Heart left ventricle (tissue), 16 donors: ENCODE measurements around the gene TMEM167A. TPM values are rescaled to one million over a fixed set of nuclear protein-coding genes. Genes with fewer than 3 reads are reported as not detected.

Experiments
- ATAC-seq, 4 donors: fragments of 200-7000 bp; cut with Tn5 transposase; one replicate each; pipeline ENCODE4 v1.9.1; 2020 to 2022; ENCODE audit warnings: moderate library complexity in 4 of 4, mild to moderate bottlenecking in 3 of 4, moderate number of reproducible peaks in 1 of 4
- DNase-seq, 5 donors: peaks; one replicate each; pipeline ENCODE4 v3.0.0-alpha.2; 2020
- H3K27ac ChIP-seq, 12 donors: fragments of 200-600 bp; sonication (generic) in 4 of 12; one replicate each; pipeline versions ENCODE4 v1.5.0 to v1.8.0; 2016 to 2022; ENCODE audit warnings: mild to moderate bottlenecking in 2 of 12
- H3K27me3 ChIP-seq, 9 donors: fragments of 200-600 bp; sonication (generic) in 2 of 9; one replicate each; pipeline versions ENCODE4 v1.5.1 to v1.8.0; 2016 to 2022; ENCODE audit warnings: mild to moderate bottlenecking in 3 of 9
- H3K36me3 ChIP-seq, 9 donors: fragments of 200-600 bp; sonication (generic) in 2 of 9; one replicate each; pipeline versions ENCODE4 v1.5.0 to v1.8.0; 2018 to 2022; ENCODE audit warnings: mild to moderate bottlenecking in 2 of 9
- H3K4me1 ChIP-seq, 12 donors: fragments of 200-600 bp; sonication (generic) in 4 of 12; one replicate each; pipeline versions ENCODE4 v1.5.0 to v1.8.0; 2016 to 2022; ENCODE audit warnings: mild to moderate bottlenecking in 3 of 12
- H3K4me3 ChIP-seq, 12 donors: fragments of 200-600 bp; sonication (generic) in 4 of 12; one replicate each; pipeline versions ENCODE4 v1.5.0 to v1.8.0; 2017 to 2022; ENCODE audit warnings: mild to moderate bottlenecking in 9 of 12, moderate library complexity in 4 of 12
- H3K9me3 ChIP-seq, 12 donors: fragments of 200-600 bp; sonication (generic) in 4 of 12; one replicate each; pipeline versions ENCODE4 v1.5.0 to v1.8.0; 2016 to 2022; ENCODE audit warnings: mild to moderate bottlenecking in 1 of 12
- CTCF ChIP-seq, 12 donors: fragments of 200-600 bp; sonication (generic) in 4 of 12; IDR thresholded peaks; one replicate each; pipeline versions ENCODE4 v1.5.0 to v1.8.0; 2018 to 2022; ENCODE audit warnings: antibody characterized with exemption in 12 of 12, mild to moderate bottlenecking in 5 of 12
- POLR2A ChIP-seq, 2 donors: fragments of 450-650 bp; IDR thresholded peaks; one replicate each; pipeline ENCODE4 v1.6.1; 2017; ENCODE audit warnings: antibody characterized with exemption in 2 of 2, mild to moderate bottlenecking in 2 of 2, moderate library complexity in 2 of 2
- WGBS, 4 donors: extraction: QIAGEN DNeasy Blood & Tissue Kit in 2 of 4; methylation state at CpG; one replicate each; pipeline versions ENCODE4 v1.1.5 to v1.1.7; 2013 to 2018; 5-methylcytosine and 5-hydroxymethylcytosine counted together
- intact Hi-C, 10 donors: fragments of 100-400 bp; cut with DNase I; formaldehyde crosslinking; loops; one replicate each; pipeline versions ENCODE4 v1.11.1 to v1.14.2; 2022
- polyA plus RNA-seq, 2 donors: library from polyadenylated mRNA; stranded (reverse); fragments of 200-250 nt; gene quantifications; one replicate each; pipeline ENCODE4 v1.2.3, GENCODE V29; 2013
- total RNA-seq, 9 donors: library from RNA; depleted of rRNA in 2 of 9; stranded (reverse); fragments of >200 nt in 2 of 9; fragmentation: NEBNext Ultra II Directional in 3 of 9; extraction: Animal tissue kit (Norgen Biotek cat#: 25700) in 3 of 9; gene quantifications; one replicate each; pipeline versions ENCODE4 v1.1.0 to v1.2.4, GENCODE V29; 2016 to 2023
- donor health status: ischemic (EF 13 %, LVEDD 7.1; RV severe dilation, severe dysfunction).
- donor health status: healthy with polysubstance abuse.
- donor health status: DM: no; HTN: yes; CAD: no.
- donor health status: DM: no; HTN: no; CAD: no.
- donor health status: ischemic (EF 25% LVEDD 6.9; RV normal size, moderate dysfunction).
- donor health status: ischemic (EF 25% LVEDD 5.7; RV mildly dilated, moderate dysfunction).
- donor health status: healthy.
- donor health status: DM: yes; HTN: yes; CAD: no.
- donor health status: ischemic (EF 35%, LVEDD 5.7; RV mildly dilated, moderate dysfunction).
- donor health status: nonischemic (EF 11% LVEDD 7.7; RV severe dilation, severe dysfunction).
- donor health status: DM: yes; HTN: yes; CAD: no.
- donor health status: PGD.
- donor health status: ischemic (EF 29% LVEDD 5.4; RV normal size, mild dysfunction).
- donor health status: nonischemic (EF 23%, LVEDD 6.1; RV moderate dilation, normal function).

Gene TMEM167A
- total and polyA plus RNA-seq, 11 donors, result 16.7 to 62.7 (median 48.4) TPM

- Histone ChIP-seq H3K36me3 (no peaks in the 10 kb centered on the region), H3K4me3 (no peak overlapping the region), H3K27me3 (no peaks in the 10 kb centered on the region), H3K4me1 (no peaks in the 10 kb centered on the region), H3K9me3 (no peaks in the 10 kb centered on the region), H3K27ac (no peak overlapping the region)
- TF ChIP-seq POLR2A (IDR thresholded peaks at IDR 0.05), result no peak
- no peak for TF ChIP-seq CTCF (IDR thresholded peaks at IDR 0.05)
- ATAC-seq (no peak), DNase-seq (no peak)
- 87 to 92% (median 90%) methylated on average over 2 of the region's 2 CpGs for WGBS, 4 donors
- intact Hi-C loops, result no loop called here
These were observed 7.1 kb upstream of the TMEM167A start for GRCh38 chr5:83084336-83084735.

GRCh38 chr5:83082750-83083149 is 5.6 kb upstream of the TMEM167A start:
- Histone ChIP-seq H3K9me3 (no peaks in the 10 kb centered on the region), H3K36me3 (no peaks in the 10 kb centered on the region), H3K27ac (no peak overlapping the region), H3K4me3 (no peak overlapping the region), H3K4me1 (peaks cover 0 to 15% (median 6%) of the 10 kb centered on the region in 12 donors), H3K27me3 (no peaks in the 10 kb centered on the region)
- no peak for TF ChIP-seq CTCF (IDR thresholded peaks at IDR 0.05)
- TF ChIP-seq POLR2A (IDR thresholded peaks at IDR 0.05), result no peak
- no peak for DNase-seq
- intact Hi-C loops, result no loop called here
- ATAC-seq, result no peak

GRCh38 chr5:83077662-83078261 is 568 bp upstream of the TMEM167A start:
- DNase-seq (no peak), ATAC-seq (peak in 2 of 4 donors; percentile 3 to 14)
- Histone ChIP-seq H3K4me3 (peak overlapping the region; percentile 56 to 97 (median 76)), H3K27ac (peak overlapping the region; percentile 41 to 95 (median 84)), H3K27me3 (no peaks in the 10 kb centered on the region), H3K4me1 (peaks cover 0 to 54% (median 30%) of the 10 kb centered on the region in 12 donors), H3K9me3 (no peaks in the 10 kb centered on the region), H3K36me3 (peaks cover 0 to 6% (median 0%) of the 10 kb centered on the region in 9 donors)
- TF ChIP-seq CTCF (IDR thresholded peaks at IDR 0.05) (no peak), POLR2A (IDR thresholded peaks at IDR 0.05) (no peak)
- WGBS, 4 donors, result 3 to 7% (median 5%) methylated on average over 14 of the region's 14 CpGs
- intact Hi-C loops, result loop anchor here in 2 of 10 donors (2.0 to 10.0 kb wide), 6 partner anchors 200 to 725 kb away; no protein-coding TSS in a partner anchor

DNA sequence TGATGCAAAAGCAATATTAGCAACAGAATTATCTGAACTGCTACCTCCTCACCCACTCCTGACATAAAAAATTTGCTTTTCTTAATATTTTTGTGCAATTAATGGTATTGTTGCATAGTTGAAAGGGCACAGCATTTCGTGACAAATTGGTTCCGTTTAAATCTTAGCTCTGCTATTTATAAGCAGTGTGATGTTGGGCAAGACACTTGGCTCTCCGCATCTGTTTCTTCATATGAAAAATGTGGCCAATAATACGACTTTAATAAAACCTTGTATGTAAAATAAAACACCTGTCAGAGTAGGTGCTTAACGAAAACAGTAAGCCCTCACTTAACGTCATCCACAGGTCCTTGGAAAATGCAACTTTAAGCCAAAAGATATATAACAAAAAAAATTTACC is 4.2 kb downstream of the TMEM167A start:
- DNase-seq (no peak), ATAC-seq (no peak)
- no peaks in the 10 kb centered on the region for H3K27me3 ChIP-seq
- no peak for TF ChIP-seq POLR2A (IDR thresholded peaks at IDR 0.05)
- no peak for TF ChIP-seq CTCF (IDR thresholded peaks at IDR 0.05)
- peaks cover 0 to 6% (median 0%) of the 10 kb centered on the region in 9 donors for H3K36me3 ChIP-seq
- intact Hi-C loops, result loop anchor here in 2 of 10 donors (10.0 kb wide), 3 partner anchors 352 to 718 kb away; no protein-coding TSS in a partner anchor
- H3K9me3 ChIP-seq, result no peaks in the 10 kb centered on the region
- H3K4me3 ChIP-seq, result no peak overlapping the region
- WGBS, 4 donors, result 48 to 57% (median 54%) methylated on average over 6 of the region's 6 CpGs
- peaks cover 0 to 77% (median 41%) of the 10 kb centered on the region in 12 donors for H3K4me1 ChIP-seq
- peak overlapping the region in 2 of 12 donors; percentile 7 to 17 for H3K27ac ChIP-seq
